DOHH2 (cell line): ENCODE results near the gene TOR4A.

ENCODE experiments used
- H3F3A ChIP-seq: fragments of 200-600 bp; sonication (generic), shearing (Covaris generic); 2 replicates; pipeline ENCODE4 v1.6.0; 2016; ENCODE audit warnings: antibody characterized with exemption, mild to moderate bottlenecking; ENCODE audit not compliant: control insufficient read depth, insufficient read depth
- H3K27ac ChIP-seq: fragments of 200-600 bp; sonication (generic); 2 replicates; pipeline ENCODE4 v1.5.1; 2014; ENCODE audit warnings: low read depth, mild to moderate bottlenecking, low read length, moderate library complexity
- H3K27me3 ChIP-seq: fragments of 200-600 bp; sonication (generic); 2 replicates; pipeline ENCODE4 v1.6.1; 2014; ENCODE audit warnings: mild to moderate bottlenecking, low read length, mixed read lengths; ENCODE audit not compliant: control insufficient read depth
- H3K36me3 ChIP-seq: fragments of 200-600 bp; sonication (generic); 2 replicates; pipeline ENCODE4 v1.6.1; 2014; ENCODE audit warnings: mild to moderate bottlenecking, low read length, moderate library complexity, mixed read lengths; ENCODE audit not compliant: control insufficient read depth
- H3K4me1 ChIP-seq: fragments of 200-600 bp; sonication (generic); 2 replicates; pipeline ENCODE4 v1.6.1; 2014; ENCODE audit warnings: mild to moderate bottlenecking, low read length, mixed read lengths; ENCODE audit not compliant: control insufficient read depth
- H3K4me2 ChIP-seq: fragments of 200-600 bp; sonication (generic); 2 replicates; pipeline ENCODE4 v1.6.0; 2014; ENCODE audit warnings: mild to moderate bottlenecking, low read length, moderate library complexity
- H3K4me3 ChIP-seq: fragments of 200-600 bp; sonication (generic); 2 replicates; pipeline ENCODE4 v1.5.1; 2014; ENCODE audit warnings: mild to moderate bottlenecking, low read length, mixed read lengths
- H3K79me2 ChIP-seq: fragments of 200-600 bp; sonication (generic); 2 replicates; pipeline ENCODE4 v1.6.1; 2014; ENCODE audit warnings: mild to moderate bottlenecking, low read length, mixed read lengths; ENCODE audit not compliant: control insufficient read depth
- H3K9me2 ChIP-seq: fragments of 200-600 bp; sonication (generic); replicated peaks from 2 replicates; pipeline ENCODE4 v1.6.1; 2014; ENCODE audit warnings: mild to moderate bottlenecking, low read length, mixed read lengths; ENCODE audit not compliant: control insufficient read depth
- H3K9me3 ChIP-seq: fragments of 200-600 bp; sonication (generic); 2 replicates; pipeline ENCODE4 v1.6.1; 2014; ENCODE audit warnings: antibody characterized with exemption, low read length, mixed read lengths; ENCODE audit not compliant: control insufficient read depth, insufficient read depth
- H4K20me1 ChIP-seq: fragments of 200-600 bp; sonication (generic); 2 replicates; pipeline ENCODE4 v1.6.0; 2014; ENCODE audit warnings: low read depth, mild to moderate bottlenecking, antibody characterized with exemption, low read length, moderate library complexity; ENCODE audit not compliant: control insufficient read depth, insufficient read depth
- CTCF ChIP-seq: fragments of 200-600 bp; sonication (generic); IDR thresholded peaks from one replicate; pipeline ENCODE4 v1.5.1; 2014; ENCODE audit warnings: antibody characterized with exemption, mild to moderate bottlenecking, low read depth, low read length; ENCODE audit not compliant: poor library complexity, severe bottlenecking
- EZH2phosphoT487 ChIP-seq: fragments of 200-600 bp; sonication (generic); IDR thresholded peaks from 2 replicates; pipeline ENCODE4 v1.6.1; 2017; ENCODE audit warnings: borderline replicate concordance, mild to moderate bottlenecking, antibody characterized with exemption, low read length, moderate library complexity, mixed read lengths

Gene TOR4A

GRCh38 chr9:137276473-137277328 is 825 bp upstream of the TOR4A start:
- Histone ChIP-seq H3K9me2 (no peaks in the 10 kb centered on the region), H3K9me3 (no peaks in the 10 kb centered on the region), H3K27me3 (no peaks in the 10 kb centered on the region), H3K36me3 (peaks cover 36% of the 10 kb centered on the region), H3F3A (peaks cover 7% of the 10 kb centered on the region; the same call in 1 of the 2 replicates), H3K27ac (peak overlapping the region; percentile 85), H3K4me1 (peaks cover 86% of the 10 kb centered on the region), H3K4me3 (peak overlapping the region; percentile 85), H3K4me2 (peak overlapping the region; percentile 85), H4K20me1 (no peaks in the 10 kb centered on the region), H3K79me2 (peaks cover 20% of the 10 kb centered on the region)
- TF ChIP-seq CTCF (no peak), EZH2phosphoT487 (no peak)

GRCh38 chr9:137278061-137278701 is 655 bp downstream of the TOR4A start:
- Histone ChIP-seq H3K4me2 (peak overlapping the region; percentile 85), H4K20me1 (no peaks in the 10 kb centered on the region), H3K9me2 (no peaks in the 10 kb centered on the region), H3K9me3 (no peaks in the 10 kb centered on the region), H3K4me1 (peaks cover 92% of the 10 kb centered on the region), H3K27ac (peak overlapping the region; percentile 85), H3F3A (peaks cover 18% of the 10 kb centered on the region), H3K4me3 (peak overlapping the region; percentile 85), H3K36me3 (peaks cover 24% of the 10 kb centered on the region), H3K27me3 (no peaks in the 10 kb centered on the region), H3K79me2 (peaks cover 18% of the 10 kb centered on the region)
- TF ChIP-seq EZH2phosphoT487, result no peak
- no peak for TF ChIP-seq CTCF

GRCh38 chr9:137278721-137279711 is 1.5 kb downstream of the TOR4A start:
- H3K27ac ChIP-seq, result no peak overlapping the region
- H3K4me3 ChIP-seq, result peak overlapping the region; percentile 85
- no peaks in the 10 kb centered on the region for H3K9me2 ChIP-seq
- H3K27me3 ChIP-seq, result no peaks in the 10 kb centered on the region
- no peaks in the 10 kb centered on the region for H3K9me3 ChIP-seq
- H3K79me2 ChIP-seq, result peaks cover 14% of the 10 kb centered on the region
- peaks cover 27% of the 10 kb centered on the region for H3K36me3 ChIP-seq
- peak overlapping the region; percentile 85; the same call in 1 of the 2 replicates for H3K4me2 ChIP-seq
- H3K4me1 ChIP-seq, result peaks cover 92% of the 10 kb centered on the region
- no peaks in the 10 kb centered on the region for H4K20me1 ChIP-seq
- TF ChIP-seq EZH2phosphoT487, result no peak
- TF ChIP-seq CTCF, result no peak
- H3F3A ChIP-seq, result peaks cover 20% of the 10 kb centered on the region
